Measurements from ENCODE around the gene BBIP1.

BBIP1 gene

DNA sequence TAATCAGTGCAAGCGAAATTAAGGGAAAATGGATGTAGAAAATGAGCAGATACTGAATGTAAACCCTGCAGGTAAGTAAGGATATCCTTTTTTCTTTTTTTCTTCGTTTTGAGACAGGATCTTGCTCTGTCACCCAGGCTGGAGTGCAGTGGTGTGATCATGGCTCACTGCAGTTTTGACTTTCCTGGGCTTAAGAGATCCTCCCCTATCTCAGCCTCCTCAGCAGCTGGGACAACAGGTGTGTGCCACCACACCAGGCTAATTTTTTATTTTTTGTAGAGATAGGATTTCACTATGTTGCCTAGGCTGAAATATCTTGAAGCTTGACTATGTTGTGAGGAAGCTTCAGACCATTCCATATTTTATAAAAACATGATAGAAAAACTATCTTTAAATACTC lies 43.0 kb downstream of the BBIP1 start:
- TF ChIP-seq, protein P1, sequence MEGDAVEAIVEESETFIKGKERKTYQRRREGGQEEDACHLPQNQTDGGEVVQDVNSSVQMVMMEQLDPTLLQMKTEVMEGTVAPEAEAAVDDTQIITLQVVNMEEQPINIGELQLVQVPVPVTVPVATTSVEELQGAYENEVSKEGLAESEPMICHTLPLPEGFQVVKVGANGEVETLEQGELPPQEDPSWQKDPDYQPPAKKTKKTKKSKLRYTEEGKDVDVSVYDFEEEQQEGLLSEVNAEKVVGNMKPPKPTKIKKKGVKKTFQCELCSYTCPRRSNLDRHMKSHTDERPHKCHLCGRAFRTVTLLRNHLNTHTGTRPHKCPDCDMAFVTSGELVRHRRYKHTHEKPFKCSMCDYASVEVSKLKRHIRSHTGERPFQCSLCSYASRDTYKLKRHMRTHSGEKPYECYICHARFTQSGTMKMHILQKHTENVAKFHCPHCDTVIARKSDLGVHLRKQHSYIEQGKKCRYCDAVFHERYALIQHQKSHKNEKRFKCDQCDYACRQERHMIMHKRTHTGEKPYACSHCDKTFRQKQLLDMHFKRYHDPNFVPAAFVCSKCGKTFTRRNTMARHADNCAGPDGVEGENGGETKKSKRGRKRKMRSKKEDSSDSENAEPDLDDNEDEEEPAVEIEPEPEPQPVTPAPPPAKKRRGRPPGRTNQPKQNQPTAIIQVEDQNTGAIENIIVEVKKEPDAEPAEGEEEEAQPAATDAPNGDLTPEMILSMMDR (IDR thresholded peaks at IDR 0.05; ENCODE audit: insufficient read depth, low read depth, low read length, missing control alignments), result no peak
- DNase-seq (ENCODE audit: low read depth), result peak; percentile 15
- H3K4me3 ChIP-seq (ENCODE audit: low read depth, low read length), result no peak overlapping the region

DNA sequence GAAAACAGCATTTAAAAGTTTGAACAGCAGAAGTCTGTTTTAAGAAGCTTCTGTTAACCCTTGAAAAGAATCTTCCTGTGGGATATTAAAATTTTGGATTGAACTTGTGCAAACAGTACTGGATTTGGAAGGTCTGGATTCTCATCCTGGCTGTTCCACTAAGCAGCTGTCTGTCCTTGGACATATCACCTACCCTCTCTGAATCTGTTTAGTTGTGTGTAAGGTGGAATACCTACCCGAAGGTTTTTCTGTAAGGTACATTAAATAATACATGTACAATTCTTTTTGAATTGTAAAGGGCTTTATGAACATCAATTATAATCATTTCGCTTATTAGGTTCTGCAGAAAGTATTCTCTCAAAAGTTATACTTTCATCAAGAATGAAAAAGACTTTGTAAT lies 45.0 kb downstream of the BBIP1 start:
- TF ChIP-seq, protein P1 (IDR thresholded peaks at IDR 0.05; ENCODE audit: insufficient read depth, low read depth, low read length, missing control alignments), result no peak
- DNase-seq (ENCODE audit: low read depth), result no peak
- peak overlapping the region; percentile 95 for H3K4me3 ChIP-seq (ENCODE audit: low read depth, low read length)

DNA sequence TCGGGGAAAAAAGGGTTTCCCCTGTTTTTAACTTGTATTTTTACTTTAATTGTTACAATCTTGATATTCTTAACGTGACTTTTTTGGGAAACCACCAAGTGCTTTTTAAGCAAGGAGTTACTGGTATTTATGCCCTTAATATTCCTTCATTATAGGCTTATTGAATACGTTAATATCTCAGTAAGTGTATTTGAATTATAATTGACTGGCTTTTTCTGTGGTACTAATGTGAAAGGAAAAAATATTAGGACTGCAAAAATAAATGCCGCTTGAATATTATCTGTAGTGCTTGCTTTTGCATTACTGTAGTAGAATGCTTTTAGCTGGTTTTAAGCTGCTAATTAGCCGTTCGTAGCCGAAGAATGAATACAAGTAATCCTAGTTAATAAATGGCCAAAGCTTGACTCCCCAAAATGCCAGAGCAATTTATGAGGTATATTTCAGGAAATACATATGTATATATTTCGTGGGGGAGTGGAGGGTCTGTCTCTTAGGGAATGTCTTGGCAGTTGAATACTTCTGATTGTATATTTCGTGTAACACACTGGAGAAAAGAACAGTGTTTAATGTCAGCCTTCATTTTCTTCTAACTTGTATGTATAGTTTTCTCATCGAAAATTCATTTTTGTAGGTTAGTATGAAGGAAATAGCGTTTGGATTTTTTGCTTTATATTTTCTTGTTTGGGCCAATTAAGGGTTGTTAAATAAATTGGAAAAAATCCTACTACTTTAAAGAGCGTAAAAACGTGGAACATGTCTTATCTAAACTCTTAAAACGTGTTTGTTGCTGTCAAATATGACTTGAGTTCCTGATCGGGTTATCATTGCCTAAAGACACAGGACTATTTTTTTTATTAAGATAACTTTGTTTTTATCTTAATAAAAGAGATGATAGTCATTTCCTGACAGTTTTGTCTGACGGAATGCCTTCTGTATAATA lies 45.7 kb downstream of the BBIP1 start:
- TF ChIP-seq, protein P1 (IDR thresholded peaks at IDR 0.05; ENCODE audit: insufficient read depth, low read depth, low read length, missing control alignments), result no peak
- DNase-seq (ENCODE audit: low read depth), result no peak
- peak overlapping the region; percentile 95 for H3K4me3 ChIP-seq (ENCODE audit: low read depth, low read length)

DNA sequence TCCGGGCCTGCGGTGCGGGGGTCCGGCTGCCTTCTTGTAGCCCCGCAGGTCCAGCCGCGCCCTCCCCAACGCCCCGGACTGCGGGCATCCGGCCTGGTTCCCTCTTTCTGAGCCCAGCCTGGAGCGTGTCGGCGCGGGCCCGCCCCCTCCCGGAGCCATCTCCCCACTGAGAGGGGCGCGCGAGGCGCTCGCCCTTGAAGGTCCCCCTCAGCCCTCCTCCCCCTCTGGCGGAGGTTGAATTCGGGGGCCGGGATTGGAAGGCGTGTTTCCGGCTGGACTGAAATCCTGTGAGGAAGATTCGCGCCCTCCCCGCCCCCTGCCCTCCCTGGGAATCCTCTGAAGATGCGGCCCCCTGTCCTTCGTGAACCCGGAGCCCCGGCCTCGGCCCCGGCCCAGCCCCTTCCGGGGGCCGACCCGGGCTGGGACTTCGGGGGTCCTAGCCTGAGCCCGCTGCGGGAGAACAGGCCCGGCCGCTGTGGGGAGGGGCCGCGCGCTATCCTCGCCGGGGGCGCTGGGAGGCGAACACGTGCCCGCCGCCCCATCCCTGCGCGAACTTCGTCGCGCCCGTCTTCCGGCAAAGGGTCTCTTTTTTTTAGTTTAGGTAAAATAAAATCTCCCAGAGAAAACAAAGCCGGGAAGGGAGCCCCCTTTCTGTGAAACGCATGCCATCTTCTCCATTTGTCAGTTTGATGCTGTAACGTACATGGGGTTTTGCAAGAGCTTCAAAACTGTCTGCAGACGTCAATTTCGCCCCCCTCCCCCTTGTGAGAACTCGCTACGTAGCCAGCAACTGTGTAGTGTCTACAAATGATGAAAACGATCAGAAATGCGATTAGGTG lies 46.6 kb downstream of the BBIP1 start:
- peak; percentile 88 for DNase-seq (ENCODE audit: low read depth)

DNA sequence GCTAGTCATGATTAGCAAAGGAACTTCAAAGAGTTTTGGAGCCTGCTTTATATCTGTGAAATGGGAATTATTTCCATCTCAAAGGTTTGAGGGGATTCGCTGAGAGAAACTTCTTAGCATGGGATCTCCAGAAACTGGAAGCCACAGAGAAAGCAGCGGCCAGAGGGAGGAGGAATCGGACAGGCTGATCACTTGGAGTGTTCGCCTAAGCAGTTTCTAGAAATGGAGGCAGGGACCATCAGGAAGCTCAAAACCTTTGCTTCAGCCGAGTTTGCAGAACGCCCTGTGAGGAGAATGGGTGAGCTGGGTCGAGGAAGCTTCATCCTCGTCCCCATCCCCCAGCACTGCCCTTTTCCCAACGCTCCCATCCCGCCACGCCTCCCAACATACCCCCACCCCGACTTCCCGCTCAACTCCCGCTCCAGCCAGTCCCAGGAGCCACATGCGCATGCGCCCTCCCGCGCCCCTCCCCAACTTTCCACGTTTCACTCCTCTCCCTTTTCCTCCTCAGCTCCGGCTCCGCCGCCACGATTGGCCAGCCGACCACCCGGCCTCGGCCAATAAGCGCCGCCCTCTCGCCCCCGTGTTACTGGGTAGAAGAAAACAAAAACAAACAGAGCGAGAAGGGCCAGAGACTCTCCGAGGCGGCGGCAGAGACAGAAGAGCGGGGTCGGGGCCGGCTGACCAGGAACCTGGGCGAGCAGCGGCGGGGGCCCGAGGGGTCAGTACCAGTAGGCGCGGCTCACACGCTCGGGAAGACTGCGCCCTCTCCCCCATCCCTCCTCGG lies 47.5 kb downstream of the BBIP1 start, which contains the start of gene PDCD4:
Gene PDCD4, plus strand, starts transcription at position 631 of the 787 bp plus-strand sequence. CDS start 4,100 bp downstream, outside the sequence.
- peak within 1 kb of the TSS; percentile 95 for H3K4me3 ChIP-seq (ENCODE audit: low read depth, low read length)
- DNase-seq (ENCODE audit: low read depth), result peak; percentile 97
- TF ChIP-seq, protein P1 (IDR thresholded peaks at IDR 0.05; ENCODE audit: insufficient read depth, low read depth, low read length, missing control alignments), result no peak

More for the DNA sequence above, 46.6 kb downstream of the BBIP1 start:
- TF ChIP-seq, protein P1 (IDR thresholded peaks at IDR 0.05; ENCODE audit: insufficient read depth, low read depth, low read length, missing control alignments), result peak; percentile 3
- peak overlapping the region; percentile 95 for H3K4me3 ChIP-seq (ENCODE audit: low read depth, low read length)

DNA sequence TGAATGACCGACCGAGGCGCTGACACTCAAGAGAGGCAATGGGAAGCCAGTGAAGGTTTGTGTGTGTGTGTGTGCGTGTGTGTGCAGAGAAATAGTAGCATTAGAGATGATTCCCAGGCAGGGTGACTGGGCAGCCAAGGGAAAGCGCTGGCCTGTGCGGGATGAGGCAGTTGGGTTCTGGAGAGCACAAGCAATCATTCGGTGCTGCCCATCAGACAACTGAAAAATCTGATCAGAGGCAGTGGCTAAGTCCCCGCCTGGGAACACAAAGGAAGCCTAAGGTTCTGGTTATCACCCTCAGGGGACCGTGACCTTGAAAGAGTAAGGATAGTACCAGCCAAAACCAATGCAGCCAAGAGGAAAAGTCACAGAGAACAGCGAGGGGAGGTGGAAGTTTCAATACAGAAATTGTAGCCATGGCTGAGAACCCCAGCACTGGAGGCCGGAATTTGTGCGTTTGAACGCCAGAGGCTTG lies 48.1 kb downstream of the BBIP1 start:
- TF ChIP-seq, protein P1 (IDR thresholded peaks at IDR 0.05; ENCODE audit: insufficient read depth, low read depth, low read length, missing control alignments), result no peak
- DNase-seq (ENCODE audit: low read depth), result peak; percentile 61
- peak overlapping the region; percentile 95 for H3K4me3 ChIP-seq (ENCODE audit: low read depth, low read length)
